Fibroblast of mammary gland (primary cell): ENCODE data around the gene BTBD16.
A peak's percentile ranks its signal among the peaks of the same experiment; 100 is the strongest.

Experiments
- DNase-seq: peaks from one replicate; pipeline ENCODE4 v3.0.0-alpha.2; 2010; ENCODE audit warnings: low read depth
- H3K4me3 ChIP-seq: 2 replicates; pipeline ENCODE4 v1.5.1; 2011; ENCODE audit warnings: low read depth, mild to moderate bottlenecking, low read length, moderate library complexity; ENCODE audit not compliant: control insufficient read depth
- TF ChIP-seq, protein P1 (sequence below): conservative IDR thresholded peaks from 2 replicates; pipeline ENCODE4 v1.5.1; 2011; ENCODE audit warnings: low read depth, low read length, inconsistent platforms; ENCODE audit not compliant: control insufficient read depth, insufficient read depth

The BTBD16 gene

DNA sequence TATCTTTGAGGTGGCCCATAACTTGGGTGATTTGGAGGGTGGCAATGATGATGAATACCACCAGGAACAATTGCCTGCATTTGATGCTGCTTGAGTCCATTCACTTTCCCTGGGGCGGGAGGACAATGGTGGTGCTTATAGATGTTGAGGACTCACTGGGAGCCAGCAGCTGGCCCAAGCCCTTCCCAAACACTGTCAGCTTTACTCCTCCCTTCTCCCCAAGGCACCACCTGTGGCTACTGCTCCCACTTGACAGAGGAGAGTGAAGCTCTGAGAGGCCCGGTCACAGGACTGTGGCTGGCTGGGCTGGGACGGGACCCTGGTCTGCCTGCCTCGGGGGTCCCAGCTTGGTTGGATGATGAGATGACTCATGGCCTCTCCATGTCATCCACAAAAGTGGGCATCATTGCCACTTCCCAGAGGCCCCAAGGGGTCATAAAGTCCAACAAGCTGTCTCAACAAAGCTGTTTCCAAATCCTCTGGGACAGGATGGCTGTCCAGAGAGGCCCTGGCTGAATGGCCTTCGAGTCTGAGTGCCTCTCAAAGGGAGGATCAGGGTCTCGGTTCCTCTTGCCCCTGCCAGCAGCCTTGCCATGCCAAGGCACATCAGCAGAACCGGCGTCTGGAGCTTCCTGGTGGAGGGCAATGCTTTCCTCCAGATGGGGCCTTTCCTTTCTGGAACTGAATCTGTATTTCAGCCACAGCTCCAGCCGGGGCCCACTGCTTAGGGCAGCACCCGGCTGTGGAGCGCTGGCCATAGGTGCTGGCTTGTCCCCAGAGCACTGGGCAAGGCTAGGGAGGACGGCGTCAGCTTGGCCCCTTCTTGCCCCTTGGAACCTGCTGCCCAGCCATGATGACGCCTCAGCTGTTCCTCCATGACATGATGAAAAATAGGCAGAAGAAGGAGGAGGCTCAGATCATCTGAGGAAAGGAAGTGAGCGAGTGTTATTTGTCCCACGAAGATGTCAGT is 56.4 kb downstream of the BTBD16 start:
- DNase-seq: no peak
- no peak overlapping the region for H3K4me3 ChIP-seq
- TF ChIP-seq, protein P1, sequence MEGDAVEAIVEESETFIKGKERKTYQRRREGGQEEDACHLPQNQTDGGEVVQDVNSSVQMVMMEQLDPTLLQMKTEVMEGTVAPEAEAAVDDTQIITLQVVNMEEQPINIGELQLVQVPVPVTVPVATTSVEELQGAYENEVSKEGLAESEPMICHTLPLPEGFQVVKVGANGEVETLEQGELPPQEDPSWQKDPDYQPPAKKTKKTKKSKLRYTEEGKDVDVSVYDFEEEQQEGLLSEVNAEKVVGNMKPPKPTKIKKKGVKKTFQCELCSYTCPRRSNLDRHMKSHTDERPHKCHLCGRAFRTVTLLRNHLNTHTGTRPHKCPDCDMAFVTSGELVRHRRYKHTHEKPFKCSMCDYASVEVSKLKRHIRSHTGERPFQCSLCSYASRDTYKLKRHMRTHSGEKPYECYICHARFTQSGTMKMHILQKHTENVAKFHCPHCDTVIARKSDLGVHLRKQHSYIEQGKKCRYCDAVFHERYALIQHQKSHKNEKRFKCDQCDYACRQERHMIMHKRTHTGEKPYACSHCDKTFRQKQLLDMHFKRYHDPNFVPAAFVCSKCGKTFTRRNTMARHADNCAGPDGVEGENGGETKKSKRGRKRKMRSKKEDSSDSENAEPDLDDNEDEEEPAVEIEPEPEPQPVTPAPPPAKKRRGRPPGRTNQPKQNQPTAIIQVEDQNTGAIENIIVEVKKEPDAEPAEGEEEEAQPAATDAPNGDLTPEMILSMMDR: no peak

DNA sequence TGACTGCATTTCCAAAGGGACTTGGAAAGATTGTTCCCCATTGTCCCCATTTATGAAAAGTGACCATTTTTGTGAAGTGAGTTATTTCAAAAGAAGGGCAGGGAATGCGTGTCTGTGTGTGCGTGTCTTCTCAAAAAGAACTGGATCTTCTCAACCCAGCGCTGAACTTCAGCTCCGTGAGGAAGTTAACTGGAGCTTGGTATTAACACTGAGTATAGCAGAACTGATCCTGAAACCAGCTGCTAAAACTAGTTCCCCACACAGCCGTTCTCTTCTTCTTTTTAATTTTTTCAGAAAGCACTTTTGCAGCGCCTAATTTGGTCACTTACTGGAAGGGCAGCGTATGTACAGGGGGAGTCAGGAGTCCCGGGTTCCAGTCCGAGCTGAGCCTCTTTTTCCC is 57.6 kb downstream of the BTBD16 start:
- H3K4me3 ChIP-seq: no peak overlapping the region
- TF ChIP-seq, protein P1: no peak
- DNase-seq: no peak

DNA sequence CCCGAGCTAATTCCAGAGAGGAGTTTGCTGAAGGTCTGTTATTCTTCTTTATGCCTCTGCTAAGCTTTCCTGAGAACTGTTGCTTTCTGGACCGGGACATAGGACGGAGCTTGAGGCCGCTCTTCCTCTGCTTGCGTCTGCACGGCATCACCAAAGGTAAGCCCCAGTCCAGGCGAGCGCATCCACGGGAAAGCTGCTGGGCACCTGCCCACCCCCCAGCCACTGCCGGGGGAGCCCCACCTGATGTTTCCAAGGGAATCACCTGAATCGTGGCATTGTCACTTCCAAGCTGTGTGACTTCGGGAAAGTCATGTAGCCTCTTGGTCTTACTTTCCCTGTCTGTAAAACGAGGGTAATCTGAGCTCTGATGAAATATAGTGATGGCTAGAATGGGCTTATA is 58.3 kb downstream of the BTBD16 start:
- TF ChIP-seq, protein P1: no peak
- no peak overlapping the region for H3K4me3 ChIP-seq
- DNase-seq: no peak

DNA sequence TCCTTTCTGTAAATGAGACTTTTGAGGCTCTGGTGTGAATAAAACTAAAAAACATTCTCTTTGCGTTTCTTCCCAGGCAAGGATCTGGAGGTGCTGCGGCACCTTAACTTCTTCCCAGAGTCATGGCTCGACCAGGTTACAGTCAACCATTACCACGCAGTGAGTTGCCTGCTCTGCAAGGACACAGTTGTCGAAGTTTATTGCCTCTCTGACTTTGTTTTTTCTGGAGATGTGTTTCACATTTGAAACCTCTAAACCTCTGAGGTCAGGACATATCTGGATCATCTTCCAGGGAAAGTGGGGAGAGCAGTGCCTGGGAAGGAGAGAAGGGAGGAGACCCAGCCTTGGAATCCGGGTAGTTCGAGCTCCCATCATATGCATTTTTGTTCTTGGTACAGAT is 60.0 kb downstream of the BTBD16 start:
- no peak for DNase-seq
- TF ChIP-seq, protein P1: no peak
- H3K4me3 ChIP-seq: no peak overlapping the region

DNA sequence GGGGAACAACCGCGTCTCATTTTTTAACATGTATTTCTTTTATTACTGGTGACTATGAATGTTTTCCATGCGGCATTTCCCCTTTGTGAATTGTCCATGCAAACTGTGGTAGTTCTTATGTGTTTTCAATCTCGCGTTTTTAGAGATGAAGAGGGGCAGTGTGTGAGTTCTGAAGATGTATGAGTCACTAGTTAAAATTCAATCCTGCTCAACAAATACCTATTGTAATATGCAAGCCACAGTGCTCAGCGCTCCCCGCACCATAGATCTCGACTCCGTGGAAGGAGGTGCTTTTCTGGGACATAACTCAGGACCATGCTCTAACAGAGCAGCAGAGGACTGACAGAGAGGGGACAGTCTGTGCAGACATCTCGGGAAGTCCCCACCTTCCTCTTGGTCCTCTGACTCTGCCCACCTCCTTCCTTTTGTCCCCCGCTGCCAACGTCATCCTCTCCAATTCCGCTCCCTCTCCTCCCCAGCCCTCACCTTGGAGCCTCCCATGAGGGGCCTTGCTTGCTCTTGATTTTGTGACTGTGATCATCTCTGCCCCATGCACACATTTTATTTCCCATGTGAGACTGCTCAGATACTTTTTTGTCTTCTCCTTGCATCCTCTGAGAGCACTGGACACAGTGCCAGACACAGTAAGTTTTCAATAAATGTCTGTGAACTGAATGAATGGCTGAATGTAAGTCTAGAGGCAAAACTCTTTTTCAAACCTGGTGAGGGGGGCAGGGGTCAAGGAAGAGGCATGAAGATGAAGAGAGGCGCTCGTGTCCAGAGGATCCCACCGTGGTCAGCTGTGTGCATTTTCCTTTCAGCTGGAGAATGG is 60.7 kb downstream of the BTBD16 start:
- TF ChIP-seq, protein P1: no peak
- no peak overlapping the region for H3K4me3 ChIP-seq

DNA sequence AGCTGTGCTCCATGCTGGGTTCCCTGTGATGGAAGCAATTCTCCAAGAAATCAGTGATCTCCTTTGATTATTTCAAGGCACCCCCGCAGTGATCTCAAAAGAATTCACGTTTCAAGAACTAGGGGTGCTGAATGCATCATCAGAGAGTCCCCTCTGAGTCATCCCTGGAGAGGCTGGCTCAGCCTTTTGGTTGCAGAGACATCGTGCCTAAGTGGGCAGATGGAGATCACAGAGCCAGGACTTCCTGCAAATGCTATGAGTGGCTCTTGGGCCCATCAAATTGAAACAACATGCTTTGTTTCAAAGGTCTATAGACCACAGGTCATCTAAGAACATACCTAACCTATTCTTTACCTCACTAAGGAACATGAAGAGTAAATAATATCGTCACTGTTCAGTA is 61.9 kb downstream of the BTBD16 start:
- no peak overlapping the region for H3K4me3 ChIP-seq
- TF ChIP-seq, protein P1: no peak
- peak; percentile 33 for DNase-seq

More for the DNA sequence above, 60.7 kb downstream of the BTBD16 start:
- DNase-seq: no peak
